Central memory CD4-positive, alpha-beta T cell (primary cell): ENCODE measurements around the gene HOXC13.

Experiments
- DNase-seq: peaks from one replicate; pipeline ENCODE4 v3.0.0; 2022

The HOXC13 gene

DNA sequence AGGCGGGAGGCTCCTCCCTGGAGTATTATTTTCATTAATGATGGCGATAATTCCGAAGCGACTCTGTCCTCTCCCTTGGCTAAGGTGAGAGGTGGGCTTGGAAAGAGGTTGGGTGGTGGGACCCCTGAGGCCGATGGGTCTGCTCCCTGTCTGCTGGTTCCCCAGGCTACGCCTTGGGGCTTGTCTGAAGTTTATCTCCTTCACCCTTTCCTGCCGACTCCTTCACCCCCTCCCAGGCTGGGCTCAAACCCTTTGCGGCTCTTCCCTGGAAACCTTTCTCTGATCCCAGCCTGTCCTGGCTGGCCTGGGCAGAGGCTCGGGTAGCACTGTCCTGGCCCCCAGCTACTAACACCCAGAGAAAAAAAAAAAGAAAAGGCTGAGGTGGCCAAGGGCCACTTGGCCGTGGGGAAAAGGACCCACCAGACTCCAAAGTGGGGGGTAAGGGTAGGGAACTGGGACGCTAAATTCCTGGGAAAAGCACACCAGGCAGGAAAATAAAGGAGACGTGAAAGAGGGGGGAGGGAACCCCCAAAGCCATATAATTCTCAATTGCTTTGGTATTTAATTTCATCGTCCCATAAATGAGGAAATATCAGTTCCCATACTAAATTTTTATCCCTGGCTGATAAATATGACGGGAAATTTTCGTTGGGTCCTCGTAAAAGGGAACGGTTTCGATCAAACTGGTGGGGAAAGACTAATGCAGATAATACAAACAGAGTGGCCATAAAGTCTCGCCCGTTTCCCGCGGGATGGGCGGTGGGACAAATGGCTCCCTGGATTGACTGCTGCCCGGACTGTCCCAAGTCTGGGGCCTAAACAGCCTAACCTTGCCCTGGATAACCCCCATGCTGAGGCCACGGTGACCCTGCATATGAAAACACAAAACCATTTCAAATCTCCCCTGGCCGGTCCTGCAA is 44.3 kb downstream of the HOXC13 start:
- DNase-seq, result no peak

DNA sequence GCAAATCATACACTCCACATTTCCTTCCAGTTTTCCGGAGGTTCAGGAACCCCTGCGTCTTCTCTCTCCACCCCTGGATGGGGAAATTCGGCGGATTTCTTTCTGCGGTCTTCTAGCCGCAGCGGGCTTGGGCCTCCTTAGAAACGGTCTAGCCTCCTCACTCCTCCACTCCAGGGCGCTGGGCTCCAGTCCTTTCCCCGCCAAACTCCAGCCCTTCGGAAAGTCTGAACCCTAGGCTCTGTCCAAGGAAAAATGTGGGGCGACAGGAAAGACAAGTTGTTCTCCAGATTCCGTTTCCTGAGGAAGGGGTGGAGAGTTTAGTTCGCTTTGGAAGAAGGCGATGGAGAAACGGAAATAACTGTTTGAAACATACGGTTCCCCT is 44.9 kb downstream of the HOXC13 start:
- no peak for DNase-seq

DNA sequence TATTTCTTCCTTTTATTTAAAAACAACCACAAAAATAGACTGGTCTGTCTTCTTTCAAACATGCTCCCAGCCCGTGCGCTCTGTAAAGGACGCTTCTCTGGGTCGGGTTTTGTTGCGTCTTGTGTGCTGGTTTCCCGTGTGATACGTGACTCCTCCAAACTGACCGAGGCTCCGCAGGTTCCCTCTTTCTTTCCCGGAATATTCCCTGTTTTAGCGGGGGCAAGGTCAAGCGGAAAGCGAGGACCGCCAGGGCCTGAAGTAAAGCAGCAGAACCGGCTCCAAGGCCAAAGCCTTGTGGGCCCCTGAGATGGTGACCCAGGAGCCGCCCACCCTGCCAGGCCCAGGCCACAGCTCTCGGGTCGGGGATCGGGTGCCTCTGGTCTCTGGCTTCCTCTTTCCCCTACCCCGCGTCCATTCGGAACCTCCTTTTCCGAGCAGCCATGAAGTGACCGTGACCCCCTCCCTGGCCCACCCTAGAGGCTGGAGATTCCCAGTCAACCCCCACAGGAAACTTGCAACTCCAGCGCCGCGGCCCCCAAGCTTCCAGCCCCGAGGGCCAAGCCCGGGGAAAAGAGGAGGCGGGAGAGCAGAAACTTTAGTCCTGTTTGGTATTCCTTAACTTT is 45.4 kb downstream of the HOXC13 start:
- no peak for DNase-seq

DNA sequence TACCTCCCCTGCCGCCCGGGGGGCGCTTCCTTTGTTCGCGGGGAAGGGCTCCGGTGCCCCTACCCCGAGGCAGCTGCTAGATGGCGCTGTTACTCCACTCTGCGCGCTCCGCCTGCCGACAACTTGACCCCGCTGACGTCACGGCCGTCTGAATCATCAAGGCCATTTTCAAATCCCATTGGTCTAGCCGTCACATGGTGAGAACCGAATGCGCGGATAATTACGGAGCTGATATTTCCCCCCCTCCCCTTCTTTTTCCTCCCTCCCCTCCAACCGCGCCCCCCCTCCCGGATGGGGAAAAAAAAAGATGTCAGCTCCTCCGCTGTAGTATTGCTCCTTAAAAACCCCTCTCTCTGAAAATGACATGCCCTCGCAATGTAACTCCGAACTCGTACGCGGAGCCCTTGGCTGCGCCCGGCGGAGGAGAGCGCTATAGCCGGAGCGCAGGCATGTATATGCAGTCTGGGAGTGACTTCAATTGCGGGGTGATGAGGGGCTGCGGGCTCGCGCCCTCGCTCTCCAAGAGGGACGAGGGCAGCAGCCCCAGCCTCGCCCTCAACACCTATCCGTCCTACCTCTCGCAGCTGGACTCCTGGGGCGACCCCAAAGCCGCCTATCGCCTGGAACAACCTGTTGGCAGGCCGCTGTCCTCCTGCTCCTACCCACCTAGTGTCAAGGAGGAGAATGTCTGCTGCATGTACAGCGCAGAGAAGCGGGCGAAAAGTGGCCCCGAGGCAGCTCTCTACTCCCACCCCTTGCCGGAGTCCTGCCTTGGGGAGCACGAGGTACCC is 46.5 kb downstream of the HOXC13 start, which contains the start of gene HOXC10:
HOXC10 (plus strand) TSS at position 246 of the 791 bp plus-strand sequence; CDS start at position 360, 114 bp downstream.
- DNase-seq, result peak; percentile 34

DNA sequence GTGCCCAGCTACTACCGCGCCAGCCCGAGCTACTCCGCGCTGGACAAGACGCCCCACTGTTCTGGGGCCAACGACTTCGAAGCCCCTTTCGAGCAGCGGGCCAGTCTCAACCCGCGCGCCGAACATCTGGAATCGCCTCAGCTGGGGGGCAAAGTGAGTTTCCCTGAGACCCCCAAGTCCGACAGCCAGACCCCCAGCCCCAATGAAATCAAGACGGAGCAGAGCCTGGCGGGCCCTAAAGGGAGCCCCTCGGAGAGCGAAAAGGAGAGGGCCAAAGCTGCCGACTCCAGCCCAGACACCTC is 47.0 kb downstream of the HOXC13 start:
- no peak for DNase-seq

DNA sequence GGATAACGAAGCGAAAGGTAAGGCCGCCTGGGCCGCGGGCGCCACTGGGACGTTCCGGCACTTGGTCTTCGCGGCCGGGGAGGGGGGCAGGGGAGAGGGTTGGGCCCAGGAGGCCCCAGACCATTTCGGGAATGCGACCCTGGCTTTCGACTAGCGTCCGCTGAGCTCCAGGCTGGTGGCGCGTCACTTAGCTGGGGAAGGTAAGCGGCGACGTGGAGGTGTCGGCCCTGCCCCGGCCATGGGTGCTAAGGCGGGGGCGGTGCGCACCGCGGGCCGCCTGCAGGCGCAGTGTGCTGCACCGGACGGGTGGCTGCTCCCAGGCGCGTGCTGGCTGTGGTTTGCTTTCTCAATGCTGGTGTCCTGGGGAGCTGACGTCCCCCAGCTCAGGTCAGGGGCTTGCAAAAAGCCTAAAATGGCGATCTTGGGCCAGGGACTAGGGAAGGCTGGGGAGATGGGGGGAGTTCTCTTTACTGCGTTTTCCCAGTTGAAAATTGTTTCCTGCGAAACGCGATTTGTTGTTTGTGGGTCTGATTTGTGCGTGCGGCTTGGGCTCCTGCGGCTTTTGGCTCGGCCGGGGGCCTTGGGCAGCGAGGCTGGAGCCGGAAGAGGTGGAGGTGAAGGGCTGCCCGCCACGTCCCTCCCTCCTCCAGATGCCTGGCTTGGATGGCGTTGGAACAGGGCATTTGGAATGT is 47.5 kb downstream of the HOXC13 start:
- no peak for DNase-seq

DNA sequence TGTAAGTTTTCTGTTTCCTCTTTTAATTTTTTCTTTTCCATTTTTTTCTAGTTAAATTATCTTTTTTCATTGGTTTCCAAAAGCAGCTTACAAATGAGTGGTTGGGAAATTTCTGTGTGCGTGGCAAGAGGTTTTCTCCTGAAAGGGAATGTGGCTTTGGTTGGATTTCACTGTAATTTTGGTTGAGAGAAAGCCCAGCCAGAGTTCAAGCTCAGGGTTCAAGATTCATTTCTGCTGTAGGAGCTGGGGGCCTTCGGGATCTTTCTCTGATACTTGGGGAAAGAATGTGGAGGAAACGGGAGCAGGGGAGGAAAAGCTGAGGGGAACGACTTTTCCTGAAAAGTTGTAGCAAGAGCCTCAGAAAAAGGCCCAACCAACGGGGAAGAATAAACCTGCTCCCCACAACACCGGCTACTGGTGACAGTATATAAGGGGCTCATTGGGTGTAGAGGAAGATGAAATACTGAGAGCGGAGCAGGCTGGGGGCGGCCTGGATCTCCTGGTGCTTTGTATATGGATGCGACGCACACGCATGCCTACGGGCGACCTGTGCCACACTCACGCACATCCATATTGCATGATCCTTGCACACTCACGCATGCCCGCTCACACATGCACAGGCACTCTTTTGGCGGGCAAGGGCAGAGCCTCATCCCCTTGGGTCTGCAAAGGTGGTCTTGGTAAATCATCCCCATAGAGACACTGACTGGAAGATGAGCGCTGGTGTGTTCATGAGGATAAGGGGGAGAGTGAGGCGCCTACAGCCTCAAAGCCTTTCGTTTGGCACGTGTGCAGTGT is 48.3 kb downstream of the HOXC13 start:
- DNase-seq, result no peak

DNA sequence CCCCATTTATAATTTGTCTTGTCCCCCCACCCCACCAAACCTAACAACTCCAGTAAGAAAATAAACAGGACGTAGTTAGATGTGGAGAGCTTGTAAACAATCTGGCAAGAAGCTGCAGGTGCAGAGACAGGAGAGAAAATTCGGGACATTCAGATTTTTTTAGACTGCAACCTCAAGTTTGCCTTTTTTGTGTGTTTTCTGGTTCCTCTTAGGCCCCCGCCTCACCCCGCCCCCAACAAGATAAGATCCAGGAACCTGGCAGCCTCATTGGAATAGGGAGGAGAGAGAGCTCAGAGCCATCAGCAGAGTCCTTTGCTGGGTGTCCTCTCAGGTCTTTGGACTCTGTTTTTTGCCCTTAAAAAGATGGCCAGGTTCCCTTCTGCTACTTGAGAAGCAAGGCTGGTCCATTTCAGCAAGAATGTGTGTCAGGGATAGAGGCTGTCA is 49.2 kb downstream of the HOXC13 start:
- DNase-seq, result no peak

DNA sequence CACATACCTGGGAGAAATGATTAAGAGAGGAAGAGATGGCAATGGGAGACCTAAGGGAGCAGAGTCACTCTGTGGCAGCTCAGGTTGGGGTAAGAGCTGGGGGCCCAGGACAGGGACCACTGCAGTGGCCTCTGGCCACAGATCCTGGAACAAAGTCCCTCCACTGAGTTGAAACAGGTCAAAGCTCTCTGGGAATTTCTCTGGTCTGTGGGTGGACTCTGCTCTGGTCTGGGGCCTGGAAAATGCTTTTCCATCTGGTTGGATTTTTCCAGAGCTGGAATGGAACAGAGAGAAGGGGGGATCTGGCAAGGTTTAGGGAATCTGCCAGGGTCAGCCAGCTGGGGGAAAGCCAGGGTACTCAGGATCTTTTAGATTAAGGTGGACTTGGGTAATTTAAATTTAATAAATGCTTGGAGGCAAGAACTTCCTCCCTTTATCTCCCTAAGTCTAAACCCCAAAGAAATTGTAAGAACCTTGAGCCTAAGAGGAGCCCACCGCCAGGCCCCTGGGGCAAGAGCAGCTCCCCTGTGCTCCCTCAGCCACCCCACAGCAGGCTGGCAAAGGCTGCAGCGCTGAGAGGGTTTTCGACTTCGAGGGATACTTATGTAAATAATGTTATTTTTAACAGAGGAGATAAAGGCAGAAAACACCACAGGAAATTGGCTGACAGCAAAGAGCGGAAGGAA is 50.1 kb downstream of the HOXC13 start:
- no peak for DNase-seq

DNA sequence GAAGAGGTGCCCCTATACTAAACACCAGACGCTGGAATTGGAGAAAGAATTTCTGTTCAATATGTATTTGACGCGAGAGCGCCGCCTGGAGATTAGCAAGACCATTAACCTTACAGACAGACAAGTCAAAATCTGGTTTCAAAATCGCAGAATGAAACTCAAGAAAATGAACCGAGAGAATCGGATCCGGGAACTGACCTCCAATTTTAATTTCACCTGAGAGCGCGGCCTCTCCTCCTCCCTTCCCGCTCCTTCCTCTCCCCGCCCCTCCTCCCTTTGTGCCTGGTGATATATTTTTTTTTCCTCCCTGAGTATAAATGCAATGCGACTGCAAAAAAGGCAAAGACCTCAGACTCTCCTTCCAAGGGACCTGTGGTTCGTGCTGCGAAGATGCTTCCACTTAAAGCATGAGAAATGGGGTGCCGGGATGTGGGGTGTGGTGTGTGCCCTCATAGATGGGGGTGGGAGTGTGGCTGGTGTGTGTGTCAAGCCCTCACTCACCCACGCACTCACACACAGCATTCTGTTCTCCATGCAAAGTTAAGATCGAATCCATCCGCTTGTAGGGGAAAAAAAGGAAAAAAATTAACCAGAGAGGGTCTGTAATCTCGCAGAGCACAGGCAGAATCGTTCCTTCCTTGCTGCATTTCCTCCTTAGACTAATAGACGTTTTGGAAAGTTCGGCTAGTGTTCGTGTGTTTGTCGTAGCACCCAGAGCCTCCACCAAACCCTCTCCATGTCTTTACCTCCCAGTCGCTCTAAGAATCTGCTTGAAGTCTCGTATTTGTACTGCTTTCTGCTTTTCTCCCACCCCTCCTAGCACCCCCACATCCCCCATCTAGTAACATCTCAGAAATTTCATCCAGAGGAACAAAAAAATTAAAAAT is 50.8 kb downstream of the HOXC13 start:
- DNase-seq, result no peak

DNA sequence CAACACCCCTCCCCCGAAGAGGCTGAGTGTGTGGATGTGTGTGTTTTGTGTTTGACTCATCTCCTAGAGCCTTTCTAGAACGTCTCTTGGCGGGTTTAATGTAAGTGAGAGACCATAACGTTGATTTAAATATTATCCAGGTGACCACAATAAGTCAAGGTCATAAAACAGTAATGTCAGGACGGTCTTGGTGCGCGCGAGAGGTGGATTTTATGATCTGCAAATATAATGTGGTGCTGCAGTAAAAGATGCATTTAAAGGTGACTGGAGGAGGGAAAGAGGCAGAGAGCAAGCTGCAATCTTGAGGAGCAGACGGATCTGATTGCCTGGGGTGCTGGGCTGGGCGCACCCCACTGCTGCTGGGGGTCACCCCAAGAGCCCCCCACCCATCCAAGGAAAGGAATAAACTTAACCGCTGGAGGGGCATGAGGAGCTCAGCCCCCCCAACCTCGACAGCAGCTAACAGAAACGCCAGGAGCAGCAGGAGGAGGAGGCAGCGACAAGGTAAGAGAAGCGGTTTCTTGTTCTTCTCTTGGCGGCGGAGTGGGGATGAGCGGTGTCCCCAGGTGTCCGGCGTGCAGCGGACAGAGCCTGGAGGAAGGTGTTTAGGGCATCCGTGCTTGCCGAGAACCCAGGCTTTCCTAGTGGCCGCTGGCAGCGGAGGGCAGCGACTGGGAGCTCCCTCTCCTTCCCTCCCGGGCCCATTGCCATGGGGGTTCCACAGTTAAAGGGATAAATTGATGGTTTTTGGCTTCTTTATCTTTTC is 51.9 kb downstream of the HOXC13 start:
- no peak for DNase-seq

DNA sequence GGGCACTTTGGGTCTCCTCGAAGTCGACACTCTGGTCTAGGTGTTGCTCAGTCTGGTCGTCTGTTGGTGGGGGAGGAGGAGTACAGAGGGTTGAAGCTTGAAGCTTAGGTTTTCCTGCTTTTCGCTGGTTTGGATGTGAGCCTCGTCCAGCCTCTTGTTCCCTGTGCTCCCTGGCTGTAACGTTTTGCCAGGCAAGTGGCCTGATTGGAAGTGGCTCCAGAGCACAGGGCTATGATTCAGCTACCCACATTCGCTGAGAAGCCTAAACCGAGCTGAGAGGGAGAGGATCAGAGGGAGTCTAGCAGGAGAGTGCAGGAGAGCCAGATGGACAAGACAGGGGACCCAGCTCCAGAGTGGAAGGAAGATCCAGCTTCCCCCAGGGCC is 52.4 kb downstream of the HOXC13 start:
- DNase-seq, result no peak

DNA sequence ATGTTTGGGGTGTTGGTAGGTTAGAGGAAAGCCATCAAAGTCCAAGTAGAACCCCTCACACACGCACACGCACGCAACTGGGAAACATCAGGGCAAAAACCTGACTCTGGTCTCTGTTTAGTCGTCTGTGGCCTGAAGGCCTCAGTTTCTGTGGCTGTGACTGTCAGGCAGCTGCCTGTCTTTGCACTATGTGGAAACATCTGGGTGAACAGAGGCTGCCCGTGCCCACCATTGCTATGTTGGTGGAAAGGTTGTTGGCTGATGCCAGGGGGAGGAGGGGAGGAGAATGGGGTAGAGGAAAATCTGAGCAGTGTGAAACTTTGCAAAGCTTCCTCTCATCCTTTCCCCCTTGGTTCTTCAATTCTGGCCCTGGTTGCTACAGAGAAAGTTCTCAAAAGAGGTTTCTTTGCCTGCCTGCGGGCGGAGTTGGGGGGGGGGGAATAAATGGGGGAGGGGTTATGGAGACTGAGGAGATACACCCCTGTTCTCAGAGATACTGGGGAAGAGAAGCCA is 53.8 kb downstream of the HOXC13 start:
- DNase-seq, result no peak

DNA sequence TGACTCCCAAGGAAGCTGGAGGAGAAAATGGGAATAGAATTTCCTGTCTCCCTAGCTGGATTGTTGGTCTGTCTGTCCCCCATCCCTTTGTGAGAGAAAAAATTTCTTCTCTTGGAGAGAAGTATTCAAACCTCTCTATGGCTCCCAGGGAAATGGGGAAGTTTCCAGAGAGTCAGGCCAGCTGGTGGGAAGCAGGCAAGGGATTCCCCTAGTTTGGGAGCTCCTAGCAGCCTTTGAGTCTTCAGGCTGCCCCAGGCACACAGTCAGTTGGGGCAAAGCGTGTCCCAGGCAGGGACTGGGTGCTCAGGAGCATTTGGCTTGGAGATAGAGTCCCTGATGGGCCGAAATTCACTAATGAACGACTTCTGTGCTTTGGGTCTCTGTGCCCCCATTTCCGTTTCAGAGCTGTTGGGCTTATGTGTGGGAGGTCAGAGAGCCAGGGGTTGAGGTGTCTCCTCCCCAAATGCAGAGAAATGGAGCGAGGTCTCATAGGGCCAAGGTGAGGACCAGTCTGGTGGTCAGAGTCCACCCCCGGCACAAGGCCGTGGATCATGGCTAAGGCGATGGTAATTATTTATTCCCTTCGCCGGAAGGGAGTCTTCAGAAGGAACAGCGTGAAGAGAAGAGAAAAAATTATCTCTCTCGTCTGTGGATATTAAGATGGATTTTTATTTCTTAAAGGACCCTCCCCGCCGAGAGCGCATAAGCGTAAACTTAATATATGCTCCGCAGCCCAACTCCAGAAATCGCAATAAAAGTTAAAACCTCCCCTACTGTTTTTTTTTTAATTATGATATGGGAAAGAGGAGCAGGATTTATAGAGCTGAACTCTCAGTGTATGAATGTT is 54.8 kb downstream of the HOXC13 start:
- DNase-seq, result no peak

DNA sequence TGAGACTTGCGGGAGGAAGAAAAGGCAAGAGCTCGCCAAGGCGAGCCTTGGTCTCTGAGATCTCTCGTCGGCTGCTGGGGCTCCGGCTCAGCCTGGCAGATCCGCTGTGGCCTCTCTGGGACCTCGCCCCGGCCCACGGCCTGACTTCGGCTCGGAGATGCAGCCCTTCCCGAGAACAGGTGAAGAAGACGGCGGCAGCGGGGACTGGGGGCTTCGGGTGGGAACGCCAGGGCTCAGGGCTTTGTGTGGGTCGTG is 55.3 kb downstream of the HOXC13 start:
- no peak for DNase-seq

DNA sequence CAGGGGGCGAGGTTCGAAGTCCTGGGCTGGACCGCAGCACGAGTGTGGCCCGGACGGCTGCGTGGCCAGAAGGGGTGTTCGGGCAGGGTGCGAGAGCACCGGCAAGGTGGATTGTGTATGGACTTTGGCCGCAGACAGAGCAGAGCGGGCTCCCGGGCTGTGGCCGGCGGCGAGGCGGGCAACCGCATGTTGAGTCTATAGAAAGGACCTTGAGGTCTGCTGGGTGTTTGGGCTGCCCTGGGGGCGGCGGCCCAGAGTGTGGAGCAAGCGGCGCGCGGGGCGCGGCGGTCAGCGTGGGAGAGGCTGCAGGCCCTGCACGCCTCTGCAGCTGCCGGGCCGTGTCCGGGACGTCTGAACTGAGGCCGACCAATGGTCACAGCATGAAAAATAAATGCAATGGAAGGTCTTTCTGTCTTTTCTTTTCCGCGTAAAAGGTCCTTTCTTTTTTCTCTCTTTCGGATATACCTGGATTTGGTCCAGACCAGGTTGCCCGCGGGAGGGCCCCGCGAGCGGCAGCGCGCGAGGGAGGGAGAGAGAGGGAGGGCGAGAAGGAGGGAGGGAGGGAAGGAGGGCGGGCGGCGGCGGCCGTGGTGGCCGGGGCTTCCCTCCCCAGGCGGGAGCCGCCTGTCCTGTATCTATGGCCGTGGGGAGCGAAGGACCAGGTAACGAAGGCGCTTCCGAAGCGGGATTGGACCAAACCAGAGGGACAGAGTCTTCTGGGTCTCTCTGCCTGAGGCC is 55.8 kb downstream of the HOXC13 start:
- DNase-seq, result no peak

DNA sequence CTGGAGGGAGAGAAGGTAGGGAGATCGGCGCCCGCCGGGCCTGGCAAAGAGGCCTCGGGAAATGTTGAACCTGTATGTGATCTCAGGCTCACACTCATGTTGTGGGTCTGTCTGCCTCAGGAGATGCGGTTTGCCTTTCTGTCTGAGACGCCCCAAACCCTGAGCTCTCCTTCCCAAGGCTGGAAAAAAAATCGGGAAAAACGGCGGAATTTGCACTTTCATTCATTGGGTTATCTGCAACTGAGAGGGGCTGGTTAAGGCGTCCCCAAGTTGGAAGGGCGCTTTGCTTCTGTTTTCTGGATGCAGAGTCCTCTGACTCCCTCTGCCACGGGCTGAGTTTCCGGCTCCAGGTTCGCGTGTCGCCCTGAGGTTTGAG is 56.4 kb downstream of the HOXC13 start:
- no peak for DNase-seq
